Nephron (organoid): ENCODE results near the gene ARL10.
"Not testable (repeated sequence)": the region's sequence is repeated elsewhere in the genome, so short reads cannot be mapped to it uniquely, and the experiment has no call there.

ENCODE experiments used
- H3K27ac Mint-ChIP-seq, 3 experiments: 2 replicates each; pipeline ENCODE4 v1.8.0; 2020; ENCODE audit warnings: mixed read lengths in 3 of 3, mild to moderate bottlenecking in 2 of 3, moderate library complexity in 1 of 3
- H3K27me3 Mint-ChIP-seq: 2 replicates; pipeline ENCODE4 v1.8.0; 2021; ENCODE audit warnings: low read depth, mild to moderate bottlenecking, moderate library complexity, mixed read lengths
- H3K36me3 Mint-ChIP-seq: 2 replicates; pipeline ENCODE4 v1.8.0; 2020; ENCODE audit warnings: low read depth, mixed read lengths
- H3K4me1 Mint-ChIP-seq: 2 replicates; pipeline ENCODE4 v1.8.0; 2020; ENCODE audit warnings: mixed read lengths
- H3K4me3 Mint-ChIP-seq, 3 experiments: 2 replicates each; pipeline ENCODE4 v1.8.0; 2020; ENCODE audit warnings: mild to moderate bottlenecking in 3 of 3, mixed read lengths in 3 of 3, moderate library complexity in 2 of 3
- H3K9me3 Mint-ChIP-seq: 2 replicates; pipeline ENCODE4 v1.8.0; 2020; ENCODE audit warnings: mixed read lengths
- CTCF ChIP-seq, 3 experiments: fragments of 200-600 bp; sonication (generic); IDR thresholded peaks; one replicate each; pipeline ENCODE4 v1.5.0; 2021; ENCODE audit warnings: antibody characterized with exemption in 3 of 3; ENCODE audit not compliant: unreplicated experiment in 3 of 3

Gene ARL10

GRCh38 chr5:176401281-176402205 lies 36.3 kb downstream of the ARL10 start:
- Mint-ChIP-seq H3K9me3 (no peaks in the 10 kb centered on the region), H3K4me1 (peaks cover 22% of the 10 kb centered on the region), H3K27me3 (no peaks in the 10 kb centered on the region), H3K36me3 (peaks cover 6% of the 10 kb centered on the region), H3K27ac (peak overlapping the region in 2 of 3 experiments; percentile 15 to 57), H3K4me3 (no peak overlapping the region)
- TF ChIP-seq CTCF (IDR thresholded peaks at IDR 0.05; ENCODE audit: unreplicated experiment in 3 of 3), result no peak

- no peak overlapping the region for H3K27ac Mint-ChIP-seq
- H3K27me3 Mint-ChIP-seq, result no peaks in the 10 kb centered on the region
- peaks cover 11% of the 10 kb centered on the region for H3K4me1 Mint-ChIP-seq
- no peak for TF ChIP-seq CTCF (IDR thresholded peaks at IDR 0.05; ENCODE audit: unreplicated experiment in 3 of 3)
- no peaks in the 10 kb centered on the region for H3K9me3 Mint-ChIP-seq
- H3K36me3 Mint-ChIP-seq, result peaks cover 17% of the 10 kb centered on the region
- no peak overlapping the region for H3K4me3 Mint-ChIP-seq
These were observed 40.6 kb downstream of the ARL10 start for GRCh38 chr5:176405656-176406435.

GRCh38 chr5:176406436-176407052 lies 41.3 kb downstream of the ARL10 start:
- Mint-ChIP-seq H3K4me3 (no peak overlapping the region), H3K27me3 (no peaks in the 10 kb centered on the region)

DNA sequence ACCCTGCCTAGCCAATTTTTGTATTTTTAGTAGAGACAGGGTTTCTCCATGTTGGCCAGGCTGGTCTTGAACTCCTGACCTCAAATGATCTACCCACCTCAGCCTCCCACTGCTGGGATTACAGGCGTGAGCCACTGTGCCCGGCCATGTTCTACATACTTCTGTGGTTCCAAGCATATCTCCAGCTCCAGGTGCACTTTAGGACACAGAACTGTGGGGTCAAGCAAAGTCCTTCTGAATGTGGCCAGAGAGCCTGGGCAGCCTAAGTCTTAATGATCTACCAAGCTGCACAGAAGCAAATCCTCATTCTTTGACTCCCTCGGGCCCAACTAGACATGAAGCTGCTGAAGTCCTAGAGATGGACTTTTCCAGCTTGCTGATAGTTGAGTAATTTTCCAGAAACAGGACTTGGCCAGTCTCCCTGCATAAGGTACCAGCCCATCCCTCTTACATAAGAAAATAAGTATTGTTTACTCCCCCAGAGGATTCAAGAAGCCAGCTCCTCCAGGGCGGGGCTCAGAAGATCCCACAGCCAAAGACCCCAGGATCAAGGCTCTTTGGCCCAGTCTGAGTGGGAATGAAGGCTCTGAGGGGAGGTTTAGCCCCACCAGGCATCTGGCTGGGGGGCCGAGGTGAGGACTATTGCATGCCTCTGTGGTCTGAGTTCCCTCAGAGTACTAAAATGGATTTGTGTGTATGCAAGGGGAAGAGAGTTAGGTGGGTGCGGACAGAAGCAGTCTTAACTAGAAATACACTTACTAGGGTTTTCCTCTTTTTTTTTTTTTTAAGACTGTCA lies 42.4 kb downstream of the ARL10 start:
- Mint-ChIP-seq H3K27ac (peak overlapping the region in 2 of 3 experiments; percentile 33 to 61), H3K9me3 (no peaks in the 10 kb centered on the region), H3K4me1 (peaks cover 2% of the 10 kb centered on the region), H3K36me3 (peaks cover 13% of the 10 kb centered on the region), H3K4me3 (no peak overlapping the region), H3K27me3 (no peaks in the 10 kb centered on the region)
- TF ChIP-seq CTCF (IDR thresholded peaks at IDR 0.05; ENCODE audit: unreplicated experiment in 3 of 3), result no peak

More at GRCh38 chr5:176406436-176407052, 41.3 kb downstream of the ARL10 start:
- TF ChIP-seq CTCF (IDR thresholded peaks at IDR 0.05; ENCODE audit: unreplicated experiment in 3 of 3), result no peak
- Mint-ChIP-seq H3K4me1 (peaks cover 7% of the 10 kb centered on the region), H3K27ac (no peak overlapping the region), H3K36me3 (peaks cover 17% of the 10 kb centered on the region), H3K9me3 (no peaks in the 10 kb centered on the region)

DNA sequence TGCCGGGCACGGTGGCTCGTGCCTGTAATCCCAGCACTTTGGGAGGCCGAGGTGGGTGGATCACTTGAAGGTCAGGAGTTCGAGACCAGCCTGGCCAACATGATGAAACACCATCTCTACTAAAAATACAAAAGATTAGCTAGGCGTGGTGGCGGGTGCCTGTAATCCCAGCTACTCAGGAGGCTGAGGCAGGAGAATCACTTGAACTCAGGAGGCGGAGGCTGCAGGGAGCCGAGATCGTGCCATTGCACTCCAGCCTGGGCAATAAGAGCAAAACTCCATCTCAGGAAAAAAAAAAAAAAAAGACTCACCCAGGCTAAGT lies 42.9 kb downstream of the ARL10 start:
- peaks cover 11% of the 10 kb centered on the region for H3K36me3 Mint-ChIP-seq
- H3K9me3 Mint-ChIP-seq, H3K27me3 Mint-ChIP-seq, H3K4me3 Mint-ChIP-seq, H3K4me1 Mint-ChIP-seq, H3K27ac Mint-ChIP-seq: not testable (repeated sequence)
